Iris pigment epithelial cell (primary cell): ENCODE measurements around the gene TRABD.
"Not testable (repeated sequence)": the region's sequence is repeated elsewhere in the genome, so short reads cannot be mapped to it uniquely, and the experiment has no call there.

Source experiments
- DNase-seq: peaks from one replicate; pipeline ENCODE4 v3.0.0-alpha.2; 2011; ENCODE audit warnings: low read depth

The TRABD gene, protein sequence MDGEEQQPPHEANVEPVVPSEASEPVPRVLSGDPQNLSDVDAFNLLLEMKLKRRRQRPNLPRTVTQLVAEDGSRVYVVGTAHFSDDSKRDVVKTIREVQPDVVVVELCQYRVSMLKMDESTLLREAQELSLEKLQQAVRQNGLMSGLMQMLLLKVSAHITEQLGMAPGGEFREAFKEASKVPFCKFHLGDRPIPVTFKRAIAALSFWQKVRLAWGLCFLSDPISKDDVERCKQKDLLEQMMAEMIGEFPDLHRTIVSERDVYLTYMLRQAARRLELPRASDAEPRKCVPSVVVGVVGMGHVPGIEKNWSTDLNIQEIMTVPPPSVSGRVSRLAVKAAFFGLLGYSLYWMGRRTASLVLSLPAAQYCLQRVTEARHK

DNA sequence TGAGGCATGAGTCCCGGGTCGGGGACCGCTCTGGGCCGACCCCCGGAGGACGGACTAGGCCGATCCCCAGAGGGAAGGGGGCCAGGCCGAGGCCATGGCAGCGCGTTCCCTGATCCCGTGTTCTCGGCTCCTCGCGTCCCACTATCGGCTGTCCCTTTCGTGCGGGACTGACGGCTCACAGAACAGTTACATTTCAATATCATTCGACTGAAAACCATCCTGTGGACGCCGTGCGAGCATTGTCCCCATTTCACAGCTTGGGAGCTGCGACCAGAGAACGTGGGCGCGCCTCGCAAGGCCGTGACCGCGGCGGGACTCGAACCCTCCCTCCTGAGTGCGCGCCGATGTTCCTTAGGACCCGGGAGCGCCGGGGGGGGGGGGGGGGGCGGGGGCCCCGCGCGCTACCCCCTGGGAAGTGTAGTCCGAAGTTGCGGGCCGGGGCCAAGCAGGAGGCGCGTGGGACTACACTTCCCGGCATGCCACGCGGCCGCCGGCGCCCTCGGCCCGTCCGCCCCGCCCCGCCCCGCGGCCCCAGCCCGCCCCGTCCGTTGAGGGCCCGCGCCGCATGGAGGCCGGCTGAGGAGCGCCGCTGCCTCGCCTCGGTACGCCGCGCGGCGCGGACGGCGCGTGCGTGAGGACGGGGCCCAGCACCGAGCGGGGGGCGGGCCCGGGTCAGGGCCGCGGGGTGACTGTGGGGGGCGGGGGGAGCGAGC lies at the start of gene TRABD:
TRABD (plus strand) TSS at position 539 of the 713 bp plus-strand sequence. CDS start 7,148 bp downstream, outside the sequence.
- peak; percentile 83 for DNase-seq

DNA sequence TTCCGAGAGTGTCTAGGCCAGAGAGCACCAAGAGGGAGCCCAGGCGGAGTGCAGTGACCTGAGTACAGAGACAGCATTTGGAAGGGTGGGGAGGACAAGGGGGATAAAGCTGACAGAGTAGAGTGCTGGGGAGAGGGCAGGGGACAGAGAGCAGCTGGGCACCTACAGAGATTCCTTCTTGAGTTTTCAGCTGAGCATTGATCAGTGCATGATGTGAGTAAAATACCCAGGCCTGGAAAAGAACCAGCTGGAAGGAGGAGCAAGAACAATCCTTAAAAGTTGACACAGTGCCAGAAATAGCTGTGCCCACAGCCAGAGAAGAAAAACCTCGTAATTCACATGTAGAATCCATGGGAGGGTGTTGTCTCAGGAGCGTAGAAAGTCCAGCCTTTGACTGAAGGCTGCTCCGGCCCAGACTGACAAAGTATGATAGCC lies 49.1 kb upstream of the TRABD start:
- DNase-seq, result no peak

DNA sequence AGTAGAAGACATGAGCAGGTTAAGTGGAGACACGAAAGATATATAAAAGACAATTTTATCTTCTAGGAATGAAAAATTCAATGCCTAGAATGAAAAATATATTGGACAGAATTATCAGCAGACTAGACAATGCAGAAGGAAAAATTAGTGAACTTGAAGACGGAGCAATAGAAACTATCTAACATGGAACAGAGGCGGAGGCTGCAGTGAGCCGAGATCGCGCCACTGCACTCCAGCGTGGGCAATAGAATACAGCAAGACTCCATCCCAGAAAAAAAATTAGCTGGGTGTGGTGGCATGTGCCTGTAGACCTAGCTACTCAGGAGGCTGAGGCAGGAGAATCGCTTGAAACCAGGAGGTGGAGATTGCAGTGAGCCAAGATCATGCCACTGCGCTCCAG lies 48.4 kb upstream of the TRABD start:
- DNase-seq, result not testable (repeated sequence)

DNA sequence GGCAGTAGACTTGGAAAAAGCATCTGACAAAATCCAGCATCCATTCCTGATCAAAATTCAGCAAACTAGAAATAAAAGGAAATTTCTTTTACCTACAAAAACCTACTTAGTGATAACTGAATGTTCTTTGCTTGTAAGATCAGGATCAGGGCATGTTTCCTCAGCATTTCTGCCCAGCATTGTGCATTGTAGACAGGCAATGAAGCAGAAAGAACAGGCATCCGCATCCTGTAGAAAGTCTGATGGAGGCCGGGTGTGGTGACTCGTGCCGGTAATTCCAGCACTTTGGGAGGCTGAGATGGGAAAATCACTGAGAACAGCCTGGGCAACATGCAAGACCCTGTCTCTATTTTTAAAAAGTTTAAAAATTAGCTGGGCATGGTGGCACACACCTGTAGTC lies 47.7 kb upstream of the TRABD start:
- no peak for DNase-seq

DNA sequence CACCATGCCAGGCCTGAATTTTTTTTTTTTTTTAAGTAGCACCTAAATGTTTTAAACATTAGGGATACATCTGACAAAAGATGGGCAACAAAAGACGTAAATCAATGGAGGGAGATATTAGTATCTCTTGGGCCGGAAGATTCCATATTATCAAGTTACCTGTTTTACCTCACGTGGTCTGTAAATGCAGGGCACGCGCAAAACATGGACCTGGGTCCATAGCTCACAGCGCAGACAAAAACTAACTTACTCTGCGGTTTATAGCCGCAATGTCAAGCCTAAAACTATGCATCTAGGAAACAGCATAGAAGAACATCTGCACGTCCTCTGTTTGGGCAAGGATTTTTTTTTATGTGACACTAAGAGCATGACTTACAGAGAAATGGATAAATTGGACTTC lies 46.7 kb upstream of the TRABD start:
- no peak for DNase-seq

DNA sequence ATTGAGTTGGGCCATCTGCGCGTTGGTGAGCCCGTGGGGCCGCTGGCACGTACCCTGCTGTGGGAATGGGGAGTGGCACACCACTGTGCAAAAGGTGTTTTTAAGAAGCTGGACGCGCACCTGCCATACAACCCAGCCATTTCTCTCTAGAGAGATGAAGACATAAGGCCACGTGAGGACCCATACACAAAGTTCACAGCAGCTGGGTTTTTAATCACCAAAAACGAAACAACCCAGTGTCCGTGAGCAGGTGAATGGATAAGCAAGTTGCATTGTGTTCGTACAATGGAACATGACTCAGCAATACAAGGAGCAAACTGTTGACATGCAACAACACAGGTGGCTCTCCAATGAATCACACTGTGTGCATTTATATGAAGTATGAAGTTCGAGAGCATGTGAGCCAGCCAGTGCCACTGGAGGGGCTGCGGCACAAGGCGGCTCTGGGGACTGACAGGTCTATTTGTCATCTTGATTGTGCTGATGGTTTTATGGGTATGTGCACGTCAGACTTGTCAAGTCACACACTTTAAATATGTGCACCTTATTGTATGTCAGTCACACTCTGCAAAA lies 45.8 kb upstream of the TRABD start:
- DNase-seq, result no peak

DNA sequence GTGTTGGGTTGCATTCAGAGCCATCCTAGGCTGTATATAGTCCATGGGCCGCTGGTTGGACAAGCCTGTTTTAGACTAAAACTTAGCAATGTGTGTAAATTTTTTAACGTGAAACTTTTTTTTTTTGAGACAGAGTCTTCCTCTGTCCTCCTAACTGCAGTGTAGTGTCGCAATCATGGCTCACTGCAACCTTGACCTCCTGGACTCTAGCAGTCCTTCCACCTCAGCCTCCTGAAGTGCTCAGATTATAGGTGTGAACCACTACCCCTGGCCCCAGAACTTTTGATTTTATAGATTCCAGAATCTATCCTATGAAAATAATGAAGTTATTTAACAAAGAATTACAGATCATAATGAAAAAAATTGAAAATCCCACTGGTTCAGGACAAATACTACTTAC lies 45.1 kb upstream of the TRABD start:
- DNase-seq, result no peak

DNA sequence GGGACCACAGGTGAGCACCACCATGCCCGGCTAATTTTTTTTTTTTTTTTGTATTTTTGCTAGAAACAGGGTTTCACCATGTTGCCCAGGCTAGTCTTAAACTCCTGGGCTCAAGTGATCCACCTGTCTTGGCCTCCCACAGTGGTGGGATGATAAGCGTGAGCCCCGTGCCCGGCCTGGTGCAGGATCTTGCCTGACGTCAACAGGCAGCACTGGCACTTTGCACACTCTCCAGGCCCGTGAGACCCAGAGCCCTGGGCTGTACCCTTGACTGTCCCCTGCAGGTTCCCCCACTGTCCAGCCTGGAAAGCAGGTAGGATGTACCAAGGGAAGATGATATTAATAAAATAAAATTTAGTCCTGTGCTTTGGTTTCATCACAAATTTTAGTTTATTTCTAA lies 44.3 kb upstream of the TRABD start:
- no peak for DNase-seq

DNA sequence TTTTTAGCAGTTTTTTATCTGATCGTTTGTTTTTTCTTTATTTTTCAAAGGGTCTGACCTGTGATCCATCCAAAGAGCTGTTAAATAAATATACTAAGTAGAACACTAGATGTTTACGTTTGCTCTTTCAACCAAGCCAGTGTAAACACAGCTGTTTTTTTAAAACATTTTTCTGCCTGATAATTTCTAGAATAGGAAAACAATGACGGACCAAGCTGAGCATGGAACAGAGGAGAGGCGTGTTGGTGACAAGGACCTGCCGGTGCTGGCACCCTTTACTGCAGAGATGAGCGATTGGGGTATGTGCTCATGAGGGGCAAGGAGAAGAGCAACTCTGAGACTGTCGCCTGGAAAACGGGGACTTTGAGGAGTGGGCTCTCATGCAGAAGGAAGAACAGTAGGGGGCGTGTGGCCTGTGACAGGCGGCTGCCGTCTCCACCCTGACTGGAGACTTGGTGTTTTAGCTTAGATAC lies 43.8 kb upstream of the TRABD start:
- DNase-seq, result no peak

DNA sequence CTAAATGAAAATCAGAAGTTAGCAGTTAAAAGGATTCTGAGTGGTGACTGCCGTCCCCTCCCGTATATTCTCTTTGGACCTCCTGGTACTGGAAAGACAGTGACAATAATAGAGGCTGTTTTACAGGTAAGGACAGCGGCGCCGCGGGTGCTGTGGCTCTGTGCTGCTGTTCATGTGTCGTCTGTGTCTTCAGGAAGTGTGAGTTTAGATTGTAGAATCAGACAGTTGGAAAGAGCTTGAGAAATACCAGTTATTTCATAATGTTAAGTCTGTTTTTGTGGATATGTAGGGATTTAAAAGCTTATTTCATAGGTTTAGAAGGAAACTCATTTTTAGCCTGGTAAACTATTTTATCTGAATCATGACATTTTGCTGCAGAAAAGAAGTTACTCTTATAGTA lies 42.6 kb upstream of the TRABD start:
- DNase-seq, result no peak

DNA sequence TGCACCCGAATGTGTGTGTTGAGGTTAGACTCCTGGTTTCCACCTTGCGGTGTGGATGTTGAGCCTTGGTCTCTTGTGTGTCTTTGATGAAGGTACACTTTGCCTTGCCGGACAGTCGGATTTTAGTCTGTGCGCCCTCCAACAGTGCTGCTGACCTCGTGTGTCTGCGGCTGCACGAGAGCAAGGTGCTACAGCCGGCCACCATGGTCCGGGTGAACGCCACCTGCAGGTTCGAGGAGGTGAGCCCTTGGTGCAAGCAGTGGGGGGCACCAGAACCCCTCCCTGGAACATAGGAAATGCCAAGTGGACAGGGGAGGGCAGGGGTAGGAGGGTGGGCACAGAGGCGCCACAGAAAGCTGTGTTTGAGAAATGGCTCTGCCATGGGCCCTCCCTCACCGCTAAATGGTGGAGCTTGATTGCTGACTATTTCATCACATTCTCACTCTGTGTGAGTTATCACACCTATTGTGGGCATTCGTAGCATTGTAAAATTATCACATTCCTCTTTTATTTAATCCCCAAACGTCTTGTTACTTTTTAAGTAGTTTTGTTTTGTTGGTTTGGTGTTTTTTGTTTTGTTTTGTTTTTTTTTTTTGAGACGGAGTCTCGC lies 41.6 kb upstream of the TRABD start:
- no peak for DNase-seq

DNA sequence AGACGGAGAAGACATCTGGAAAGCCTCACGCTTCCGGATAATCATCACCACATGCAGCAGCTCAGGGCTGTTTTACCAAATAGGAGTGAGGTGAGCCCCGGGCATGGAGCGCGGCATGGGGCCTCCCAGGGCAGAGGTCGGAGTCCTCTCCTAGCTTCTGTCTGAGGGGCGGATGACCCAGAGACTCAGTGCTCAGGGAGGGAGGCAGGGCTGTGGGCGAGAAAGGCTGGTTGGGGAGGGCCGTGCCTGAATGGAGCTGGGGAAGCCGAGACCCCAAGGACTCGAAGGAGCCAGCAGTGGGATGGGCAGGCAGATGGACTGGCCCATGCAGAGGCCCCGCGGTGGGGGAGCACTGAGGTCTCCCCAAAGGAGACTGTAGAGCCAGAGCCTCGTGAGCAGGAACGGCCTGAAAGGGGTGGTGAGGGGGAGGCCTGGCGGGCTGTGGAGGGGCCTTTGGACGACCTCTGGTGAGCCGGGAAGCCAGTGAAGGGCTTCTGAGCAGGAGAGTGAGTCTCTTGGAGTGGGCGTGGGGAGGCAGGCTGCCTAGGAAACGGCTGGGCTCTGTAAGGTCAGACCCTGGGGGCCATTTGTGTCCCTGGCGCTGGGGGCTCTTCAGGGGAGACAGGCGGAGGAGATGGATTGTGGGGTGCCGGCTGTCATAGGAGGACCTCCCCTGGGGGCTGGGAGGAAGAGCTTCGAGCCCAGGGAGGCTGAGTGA lies 39.8 kb upstream of the TRABD start:
- no peak for DNase-seq

DNA sequence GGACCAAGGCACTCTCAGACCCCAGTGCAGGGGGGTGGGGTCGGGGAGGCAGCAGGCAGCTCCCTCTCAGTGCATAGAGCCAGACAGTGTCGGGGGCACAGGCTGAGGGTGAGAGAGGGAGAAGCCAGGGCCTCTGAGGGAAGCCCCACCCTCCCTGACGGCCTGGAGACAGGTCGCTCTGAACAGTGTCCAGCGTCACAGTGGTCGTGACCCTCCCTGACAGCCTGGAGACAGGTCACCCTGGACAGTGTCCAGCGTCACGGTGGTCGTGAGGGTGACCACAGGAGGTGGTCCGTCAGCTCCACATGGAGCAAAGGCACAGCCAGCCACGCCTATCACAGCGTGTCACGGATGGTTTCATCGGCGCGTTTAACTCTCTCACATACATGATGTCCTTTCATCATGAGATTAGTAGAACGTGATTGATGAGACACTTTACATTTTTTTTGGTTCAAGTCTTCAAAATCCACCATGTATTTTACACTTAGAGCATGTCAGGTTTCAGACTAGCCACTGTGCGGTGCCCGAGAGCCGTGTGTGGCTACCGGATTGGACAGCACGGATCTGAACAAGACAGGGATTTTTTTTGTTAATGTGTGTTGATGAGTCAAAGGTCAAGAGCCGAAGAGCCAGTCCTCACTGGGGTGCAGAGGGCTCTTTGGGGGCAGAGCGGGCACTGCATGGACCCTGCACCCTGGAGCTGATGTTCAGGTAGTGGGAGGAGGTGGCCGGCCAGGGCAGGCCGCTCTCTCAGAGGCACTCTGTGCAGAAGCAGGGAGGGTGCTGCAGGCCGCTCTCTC lies 39.1 kb upstream of the TRABD start:
- DNase-seq, result peak; percentile 78

DNA sequence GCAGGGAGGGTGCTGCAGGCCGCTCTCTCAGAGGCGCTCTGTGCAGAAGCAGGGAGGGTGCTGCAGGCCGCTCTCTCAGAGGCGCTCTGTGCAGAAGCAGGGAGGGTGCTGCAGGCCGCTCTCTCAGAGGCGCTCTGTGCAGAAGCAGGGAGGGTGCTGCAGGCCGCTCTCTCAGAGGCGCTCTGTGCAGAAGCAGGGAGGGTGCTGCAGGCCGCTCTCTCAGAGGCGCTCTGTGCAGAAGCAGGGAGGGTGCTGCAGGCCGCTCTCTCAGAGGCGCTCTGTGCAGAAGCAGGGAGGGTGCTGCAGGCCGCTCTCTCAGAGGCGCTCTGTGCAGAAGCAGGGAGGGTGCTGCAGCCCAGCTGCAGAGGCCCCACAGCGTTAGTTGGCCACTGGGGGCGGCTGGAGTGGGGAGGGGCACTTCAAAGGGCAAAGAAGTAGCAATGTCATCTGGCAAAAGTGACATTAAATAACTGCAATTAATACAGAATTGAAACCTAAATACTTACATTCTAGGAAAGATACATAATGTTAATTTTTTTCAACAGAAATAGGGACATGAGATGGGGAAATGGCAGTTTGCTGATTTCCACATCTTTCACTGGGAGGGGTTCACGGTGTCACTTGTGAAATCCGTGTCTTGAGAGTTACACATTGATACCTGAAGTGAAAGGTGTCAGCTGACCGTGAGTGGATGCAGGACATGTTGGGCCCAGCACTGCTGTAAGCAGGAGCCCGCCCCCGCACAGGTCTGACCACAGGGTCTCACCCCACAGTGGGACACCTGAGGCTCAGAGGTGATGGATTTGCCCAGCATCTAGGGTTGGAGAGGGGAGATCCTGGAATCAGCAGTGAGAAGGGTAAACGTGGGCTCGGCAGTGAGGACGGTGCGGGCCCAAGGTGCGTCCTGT lies 38.2 kb upstream of the TRABD start:
- DNase-seq, result not testable (repeated sequence)

DNA sequence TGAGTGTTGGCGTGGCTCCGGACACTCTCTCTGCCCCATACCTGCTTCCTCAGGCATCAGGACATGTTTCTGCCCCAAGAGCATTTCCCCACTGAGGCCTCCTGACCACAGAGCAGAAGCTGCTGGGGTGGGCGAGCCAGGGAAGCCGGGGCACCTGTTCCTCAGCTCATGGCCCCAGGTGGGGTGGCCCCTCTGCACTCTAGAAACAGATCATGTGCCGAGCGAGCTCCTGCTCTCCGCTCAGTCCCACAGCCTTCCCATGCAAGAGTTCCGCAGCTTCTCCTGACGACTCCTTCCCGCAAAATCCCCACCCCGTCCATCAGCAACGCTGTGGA lies 37.6 kb upstream of the TRABD start:
- DNase-seq, result no peak

DNA sequence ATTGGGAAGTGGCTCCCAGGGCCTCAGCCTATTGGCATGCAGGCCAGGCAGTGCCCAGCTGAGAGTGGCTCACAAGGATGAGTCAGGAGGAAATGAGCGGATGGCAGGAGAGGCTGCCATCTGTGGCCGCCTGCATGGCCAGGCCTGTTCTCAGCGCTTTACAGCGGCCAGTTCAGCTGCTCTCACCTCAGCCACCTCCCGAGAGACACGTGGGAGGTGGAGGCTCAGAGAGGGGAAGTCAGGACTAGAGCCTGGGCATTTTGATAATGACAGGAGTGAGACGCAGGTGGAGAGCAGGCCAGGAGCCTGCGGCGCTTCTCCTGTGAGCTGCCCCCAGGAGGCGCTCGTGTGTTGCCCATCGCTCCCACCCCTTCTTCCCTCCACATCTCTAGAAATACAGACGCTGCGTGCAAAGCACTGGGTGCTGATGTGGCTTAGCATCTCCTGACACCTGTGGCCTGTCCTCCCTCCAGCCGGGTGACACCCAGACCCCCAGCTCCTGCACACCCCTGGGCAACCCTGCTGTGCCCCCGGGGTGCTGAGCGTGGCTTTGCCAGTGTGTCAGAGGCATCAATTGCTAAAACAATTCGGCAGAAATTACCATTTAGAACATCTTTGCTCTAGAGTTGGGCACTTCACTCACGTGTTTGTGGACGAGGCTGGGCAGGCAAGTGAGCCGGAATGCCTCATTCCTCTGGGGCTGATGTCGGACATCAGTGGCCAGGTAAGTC lies 36.6 kb upstream of the TRABD start:
- peak; percentile 43 for DNase-seq

DNA sequence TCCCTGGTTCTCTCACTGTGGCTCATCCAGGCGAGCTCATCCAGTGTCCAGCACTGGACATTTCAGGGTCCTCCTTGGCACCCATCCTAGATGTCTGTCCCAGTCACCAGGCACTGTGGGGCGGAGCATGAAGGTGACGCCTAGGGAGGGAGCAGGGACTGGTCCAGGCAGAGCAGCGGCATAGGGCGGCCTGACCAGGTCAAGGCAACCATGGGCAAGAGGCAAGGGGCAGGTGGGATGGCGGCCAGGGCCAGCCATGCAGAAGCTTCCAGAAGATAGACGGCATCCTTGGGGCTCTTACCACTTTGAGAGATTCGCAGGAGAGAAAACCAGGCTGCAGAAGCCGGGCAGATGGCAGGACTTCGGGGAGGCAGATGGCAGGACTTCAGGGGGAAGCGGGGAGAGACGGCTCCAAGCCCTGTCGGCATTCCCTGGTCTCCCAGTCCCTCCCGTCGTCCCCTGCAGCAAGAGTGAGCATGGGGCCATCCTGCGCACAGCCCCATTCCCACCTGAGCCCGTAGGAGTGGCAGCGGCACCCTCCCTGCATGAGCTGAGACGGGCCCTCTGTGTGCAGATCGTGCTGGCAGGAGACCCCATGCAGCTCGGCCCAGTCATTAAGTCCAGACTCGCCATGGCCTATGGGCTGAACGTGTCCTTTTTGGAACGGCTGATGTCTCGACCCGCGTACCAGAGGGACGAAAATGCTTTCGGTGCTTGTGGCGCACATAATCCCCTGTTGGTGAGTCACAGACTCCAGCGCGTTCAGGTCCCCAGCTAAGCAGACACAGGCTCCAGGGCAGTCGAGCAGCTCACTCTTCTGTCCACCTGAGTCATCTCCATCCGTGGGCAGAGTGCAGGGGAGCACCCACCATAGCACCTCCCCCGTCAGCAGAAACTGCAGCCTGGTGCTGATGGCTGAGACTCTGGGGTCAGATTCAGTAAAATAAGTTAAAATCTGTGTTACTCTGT lies 35.3 kb upstream of the TRABD start:
- peak; percentile 43 for DNase-seq
